Transverse colon (tissue), 4 donors: ENCODE measurements around the gene PTPN18.

Source experiments
- CTCF ChIP-seq, 5 experiments: fragments of 200-600 bp in 3 of 5; fragments of 450-650 bp in 2 of 5; sonication (generic) in 3 of 5; IDR thresholded peaks; 1 replicate in 2 of 5; 2 replicates in 3 of 5; pipeline ENCODE4 v1.5.1; 2016 to 2017; ENCODE audit warnings: antibody characterized with exemption in 5 of 5, inconsistent platforms in 3 of 5, mild to moderate bottlenecking in 2 of 5, moderate library complexity in 1 of 5
- POLR2A ChIP-seq: fragments of 450-650 bp; IDR thresholded peaks from one replicate; pipeline ENCODE4 v1.6.1; 2016; ENCODE audit warnings: antibody characterized with exemption, mild to moderate bottlenecking, moderate library complexity
- POLR2AphosphoS5 ChIP-seq, 3 donors: sonication (generic); formaldehyde crosslinking; IDR thresholded peaks; one replicate each; pipeline ENCODE4 v1.6.1; 2016; ENCODE audit warnings: antibody characterized with exemption in 3 of 3

- TF ChIP-seq CTCF (IDR thresholded peaks at IDR 0.05), result no peak
- no peak for TF ChIP-seq POLR2A
- no peak for TF ChIP-seq POLR2AphosphoS5 (IDR thresholded peaks at IDR 0.05)
These were observed 3.6 kb upstream of the PTPN18 start for GRCh38 chr2:130352237-130352636.
